ENCODE results near the gene DBT.
"Not testable (repeated sequence)": the region's sequence is repeated elsewhere in the genome, so short reads cannot be mapped to it uniquely, and the experiment has no call there.

Gene DBT

DNA sequence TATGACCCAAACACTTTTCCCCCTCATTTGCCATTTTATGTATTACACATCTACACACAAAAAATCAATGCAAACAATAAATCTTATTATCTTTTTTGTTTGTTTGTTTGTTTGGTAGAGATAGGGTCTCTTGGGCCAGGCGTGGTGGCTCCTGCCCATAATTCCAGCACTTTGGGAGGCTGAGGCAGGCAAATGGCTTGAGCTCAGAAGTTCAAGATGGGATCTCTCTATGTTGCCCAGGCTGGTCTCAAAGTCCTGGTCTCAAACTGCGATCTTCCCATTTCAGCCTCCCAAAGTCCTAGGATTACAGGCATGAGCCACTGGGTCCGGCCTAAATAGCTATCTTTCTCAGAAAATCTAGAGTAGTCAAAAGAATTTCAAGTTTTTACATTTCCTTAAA lies 1.2 kb upstream of the DBT start:
- DNase-seq (ENCODE audit: low spot score), result no peak

GRCh38 chr1:100250264-100250663 lies 630 bp upstream of the DBT start:
- DNase-seq (ENCODE audit: low spot score), result no peak

GRCh38 chr1:100249155-100249536 lies 488 bp downstream of the DBT start:
- DNase-seq (ENCODE audit: low spot score), result peak; percentile 4

- DNase-seq (ENCODE audit: low spot score), result no peak
Observed at GRCh38 chr1:100246738-100247137, 2.9 kb downstream of the DBT start.

GRCh38 chr1:100240631-100241030 lies 9.0 kb downstream of the DBT start:
- DNase-seq (ENCODE audit: low spot score), result no peak

DNA sequence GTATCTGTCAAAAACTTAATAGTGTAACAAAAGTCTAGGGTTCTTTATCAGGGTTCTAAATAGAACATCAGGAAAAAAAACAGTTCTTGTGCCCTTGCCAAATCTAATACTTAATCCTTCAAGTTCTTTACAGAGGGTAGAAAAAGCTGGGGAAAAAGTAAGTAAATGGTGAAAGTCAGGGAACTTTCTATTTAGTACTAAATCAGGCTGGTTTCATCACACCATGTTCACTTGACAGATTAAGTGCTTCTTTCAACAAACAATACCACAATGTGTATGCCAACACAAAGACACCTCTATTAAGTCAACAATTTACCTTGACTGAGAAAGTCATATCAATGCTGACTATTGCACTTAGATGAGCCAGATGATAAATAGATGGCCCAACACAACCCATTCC lies 9.7 kb downstream of the DBT start:
- no peak for DNase-seq (ENCODE audit: low spot score)

DNA sequence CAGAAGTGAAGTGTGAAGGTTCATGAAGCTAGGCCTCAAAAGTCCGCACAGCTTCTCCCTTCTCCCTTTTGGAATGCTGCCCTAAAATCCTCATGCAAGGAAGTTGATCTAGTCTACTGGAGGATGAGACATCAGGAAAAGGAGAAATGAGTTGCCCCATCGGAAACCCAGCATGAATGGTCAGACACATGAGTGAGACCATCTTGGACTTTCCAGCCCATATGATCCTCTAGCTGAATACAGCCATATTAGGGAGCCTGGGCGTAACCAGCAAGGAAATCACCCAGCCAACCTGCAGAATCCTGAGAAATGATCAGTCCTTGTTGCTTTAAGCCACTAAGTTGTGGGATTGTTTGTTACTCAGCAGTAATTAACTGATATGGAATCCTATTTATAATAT lies 12.5 kb downstream of the DBT start:
- no peak for DNase-seq (ENCODE audit: low spot score)

DNA sequence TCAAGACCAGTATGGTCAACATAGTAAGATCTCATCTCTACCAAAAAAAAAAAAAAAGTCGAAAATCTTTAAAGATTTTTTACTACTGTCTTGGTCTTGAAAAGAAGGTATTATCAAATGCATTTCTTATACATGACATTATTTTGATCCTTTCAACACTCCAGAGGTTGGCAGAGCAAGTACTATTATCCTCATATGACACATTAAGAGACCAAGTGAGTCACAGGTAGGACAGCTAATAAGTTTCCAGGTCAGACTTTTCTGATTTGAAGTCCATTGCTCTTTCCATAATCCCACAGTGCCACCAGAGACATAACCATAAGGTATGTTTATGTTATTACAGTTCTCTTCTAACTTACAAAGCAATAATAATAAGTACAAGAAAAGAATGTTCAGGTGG lies 15.2 kb downstream of the DBT start:
- no peak for DNase-seq (ENCODE audit: low spot score)

- DNase-seq (ENCODE audit: low spot score), result not testable (repeated sequence)
Observed at GRCh38 chr1:100233566-100233965, 16.1 kb downstream of the DBT start.

GRCh38 chr1:100232156-100232555 lies 17.5 kb downstream of the DBT start:
- no peak for DNase-seq (ENCODE audit: low spot score)

DNA sequence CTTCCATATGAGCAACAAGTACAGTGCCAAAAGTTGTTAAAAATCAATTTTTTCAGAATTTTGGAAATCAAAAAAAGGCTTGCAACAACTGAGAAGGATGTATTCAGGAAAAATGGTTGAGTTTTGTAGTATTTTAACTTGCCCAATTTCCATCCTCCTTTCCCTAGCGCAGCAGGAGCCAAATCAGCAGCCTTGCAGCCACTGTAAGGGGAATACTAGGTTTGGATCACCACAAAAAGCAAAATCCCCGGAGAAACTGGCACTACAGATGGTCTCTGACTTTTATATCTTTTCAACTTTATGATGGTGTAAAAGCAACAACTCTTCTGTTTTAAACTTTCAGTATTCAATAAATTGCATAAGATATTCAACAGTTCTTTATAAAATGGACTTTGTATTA lies 17.9 kb downstream of the DBT start:
- no peak for DNase-seq (ENCODE audit: low spot score)

DNA sequence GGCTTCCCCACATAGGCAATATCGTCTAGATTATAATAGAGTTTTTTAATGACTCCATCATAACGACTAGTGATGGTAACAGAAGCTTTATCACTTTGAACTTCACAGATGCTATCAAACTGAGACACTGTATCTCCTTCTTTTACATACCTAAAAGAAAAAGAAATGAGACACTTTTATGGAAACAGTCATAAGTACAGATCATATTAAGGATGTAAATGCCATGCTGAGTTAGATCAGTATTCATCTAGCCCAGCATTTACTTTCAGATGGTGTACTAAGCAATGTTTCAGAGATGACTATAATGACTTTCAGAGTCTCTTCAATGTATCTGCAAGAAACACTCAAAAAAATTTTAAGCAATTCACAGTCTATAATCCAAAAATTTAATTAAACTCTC lies 18.9 kb downstream of the DBT start:
- DNase-seq (ENCODE audit: low spot score), result no peak

- no peak for DNase-seq (ENCODE audit: low spot score)
Observed at GRCh38 chr1:100229681-100230443, 19.8 kb downstream of the DBT start.

DNA sequence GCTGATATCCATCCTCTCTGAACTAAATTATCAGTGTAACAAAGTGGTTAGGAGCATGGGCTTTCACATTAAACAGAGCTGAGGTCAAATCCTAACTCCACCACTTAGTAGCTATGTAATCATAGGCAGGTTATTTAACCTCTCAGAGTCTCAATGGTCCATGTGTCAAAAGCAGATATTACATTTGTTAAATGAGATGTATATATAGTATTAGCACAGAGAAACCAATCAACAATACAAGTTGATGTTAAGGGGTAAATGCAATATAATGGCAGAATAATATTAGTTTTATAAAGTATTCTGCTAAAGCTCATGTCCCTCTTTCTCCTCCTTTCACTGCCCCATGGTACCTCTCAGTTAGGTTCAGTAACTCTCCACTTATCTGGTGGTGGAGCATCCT lies 27.2 kb downstream of the DBT start:
- DNase-seq (ENCODE audit: low spot score), result no peak

GRCh38 chr1:100219883-100220282 lies 29.8 kb downstream of the DBT start:
- no peak for DNase-seq (ENCODE audit: low spot score)

- no peak for DNase-seq (ENCODE audit: low spot score)
Observed at GRCh38 chr1:100219457-100219856, 30.2 kb downstream of the DBT start.

GRCh38 chr1:100217834-100218233 lies 31.8 kb downstream of the DBT start:
- DNase-seq (ENCODE audit: low spot score), result no peak

GRCh38 chr1:100215101-100215500 lies 34.5 kb downstream of the DBT start:
- DNase-seq (ENCODE audit: low spot score), result no peak

DNA sequence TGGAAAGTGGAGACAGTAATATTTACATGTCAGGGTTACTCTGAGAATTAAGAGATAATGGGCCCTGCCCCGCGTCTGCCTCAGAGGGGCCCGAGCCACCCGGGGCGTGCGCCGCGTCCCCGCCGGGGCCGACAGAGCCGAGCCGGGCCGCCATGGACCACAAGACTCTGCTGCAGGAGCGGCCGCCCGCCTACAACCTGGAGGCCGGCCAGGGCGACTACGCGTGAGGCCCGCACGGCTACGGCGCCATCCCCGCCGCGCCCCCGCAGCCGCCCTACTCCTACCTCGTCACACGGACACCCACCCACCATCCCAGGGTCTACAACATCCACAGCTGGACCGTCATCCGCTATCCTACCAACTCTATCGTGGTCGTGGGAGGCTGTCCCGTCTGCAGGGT lies 36.5 kb downstream of the DBT start:
- DNase-seq (ENCODE audit: low spot score), result no peak

GRCh38 chr1:100206301-100206700 lies 43.3 kb downstream of the DBT start:
- no peak for DNase-seq (ENCODE audit: low spot score)

DNA sequence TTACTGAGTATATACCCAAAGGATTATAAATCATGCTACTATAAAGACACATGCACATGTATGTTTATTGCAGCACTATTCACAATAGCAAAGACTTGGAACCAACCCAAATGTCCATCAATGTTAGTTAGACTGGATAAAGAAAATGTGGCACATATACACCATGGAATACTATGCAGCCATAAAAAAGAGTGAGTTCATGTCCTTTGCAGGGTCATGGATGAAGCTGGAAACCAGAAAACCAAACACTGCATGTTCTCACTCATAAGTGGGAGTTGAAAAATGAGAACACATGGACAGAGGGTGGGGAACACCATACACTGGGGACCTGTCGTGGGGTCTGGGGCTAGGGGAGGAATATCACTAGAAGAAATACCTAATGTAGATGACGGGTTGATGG lies 44.0 kb downstream of the DBT start:
- not testable (repeated sequence) for DNase-seq (ENCODE audit: low spot score)

- not testable (repeated sequence) for DNase-seq (ENCODE audit: low spot score)
Observed at GRCh38 chr1:100205103-100205502, 44.5 kb downstream of the DBT start.

DNA sequence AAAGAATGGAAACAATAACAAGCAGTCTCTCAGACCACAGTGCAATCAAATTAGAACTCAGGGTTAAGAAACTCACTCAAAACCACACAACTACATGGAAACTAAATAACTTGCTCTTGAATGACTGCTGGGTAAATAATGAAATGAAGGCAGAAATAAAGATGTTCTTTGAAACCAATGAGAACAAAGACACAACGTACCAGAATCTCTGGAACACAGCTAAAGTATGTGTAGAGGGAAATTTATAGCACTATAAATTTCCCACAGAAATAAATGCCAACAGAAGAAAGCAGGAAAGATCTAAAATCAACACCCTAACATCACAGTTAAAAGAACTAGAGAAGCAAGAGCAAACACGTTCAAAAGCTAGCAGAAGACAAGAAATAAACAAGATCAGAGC lies 46.9 kb downstream of the DBT start:
- DNase-seq (ENCODE audit: low spot score), result not testable (repeated sequence)

DNA sequence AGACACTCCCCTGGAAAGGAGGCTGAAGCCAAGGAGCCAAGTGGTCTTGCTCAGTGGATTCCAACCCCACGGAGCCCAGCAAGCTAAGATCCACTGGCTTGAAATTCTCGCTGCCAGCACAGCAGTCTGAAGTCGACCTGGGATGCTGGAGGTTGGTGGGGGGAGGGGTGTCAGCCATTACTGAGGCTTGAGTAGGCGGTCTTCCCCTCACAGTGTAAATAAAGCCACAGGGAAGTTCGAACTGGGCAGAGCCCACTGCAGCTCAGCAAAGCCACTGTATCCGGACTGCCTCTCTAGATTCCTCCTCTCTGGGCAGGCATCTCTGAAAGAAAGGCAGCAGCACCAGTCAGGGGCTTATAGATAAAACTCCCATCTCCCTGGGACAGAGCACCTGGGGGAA lies 49.6 kb downstream of the DBT start:
- not testable (repeated sequence) for DNase-seq (ENCODE audit: low spot score)

Data from germinal center (tissue), 1 donor.